Mucosa of rectum (tissue), 2 donors: ENCODE measurements around the gene ASPDH.

Experiments used
- H3K27ac ChIP-seq, 2 donors: one replicate each; pipeline ENCODE4 v1.7.0; 2013; ENCODE audit warnings: inconsistent platforms in 2 of 2, low read depth in 2 of 2, low read length in 2 of 2
- H3K27me3 ChIP-seq, 2 donors: one replicate each; pipeline ENCODE4 v1.7.0; 2013; ENCODE audit warnings: low read length in 2 of 2; ENCODE audit not compliant: control insufficient read depth in 2 of 2, insufficient read depth in 2 of 2
- H3K36me3 ChIP-seq, 2 donors: one replicate each; pipeline ENCODE4 v1.7.0; 2013; ENCODE audit warnings: low read length in 2 of 2; ENCODE audit not compliant: control insufficient read depth in 2 of 2, insufficient read depth in 2 of 2
- H3K4me1 ChIP-seq, 2 donors: one replicate each; pipeline ENCODE4 v1.7.0; 2013; ENCODE audit warnings: low read length in 2 of 2, mild to moderate bottlenecking in 1 of 2; ENCODE audit not compliant: control insufficient read depth in 2 of 2, insufficient read depth in 2 of 2
- H3K4me3 ChIP-seq, 2 donors: one replicate each; pipeline ENCODE4 v1.7.0; 2013; ENCODE audit warnings: low read length in 2 of 2
- H3K9ac ChIP-seq, 2 donors: one replicate each; pipeline ENCODE4 v1.7.0; 2013; ENCODE audit warnings: low read length in 2 of 2, low read depth in 1 of 2, mild to moderate bottlenecking in 1 of 2
- H3K9me3 ChIP-seq, 2 donors: one replicate each; pipeline ENCODE4 v1.7.0; 2013; ENCODE audit warnings: low read length in 2 of 2; ENCODE audit not compliant: control insufficient read depth in 2 of 2
- donor health status: healthy.
- donor health status: Normal muscosa, but diverticular disease.

ASPDH gene

DNA sequence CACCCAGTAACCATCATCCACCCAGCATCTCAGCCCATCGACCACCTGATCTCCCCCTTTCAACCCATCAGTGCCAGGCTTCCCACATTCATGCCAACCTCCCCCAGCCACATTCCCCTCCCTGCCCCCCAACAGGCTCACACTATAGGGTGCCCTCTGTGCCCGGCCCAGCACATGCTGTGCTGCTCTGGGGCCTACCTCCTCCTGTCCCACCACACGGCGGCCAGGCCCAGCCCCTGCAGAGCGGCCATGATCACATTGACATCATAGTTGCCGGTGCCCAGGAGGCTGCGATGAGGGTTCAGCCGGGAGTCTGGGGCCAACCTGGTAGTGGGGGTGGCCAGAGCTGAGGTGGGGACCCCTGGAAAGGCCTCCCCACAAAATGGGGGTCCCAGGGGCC is 6.3 kb downstream of the ASPDH start:
- H3K9ac ChIP-seq, result no peak overlapping the region
- H3K27ac ChIP-seq, result no peak overlapping the region
- no peaks in the 10 kb centered on the region for H3K9me3 ChIP-seq
- peaks cover 0 to 2% of the 10 kb centered on the region in 2 donors for H3K36me3 ChIP-seq
- no peak overlapping the region for H3K4me3 ChIP-seq
- no peaks in the 10 kb centered on the region for H3K27me3 ChIP-seq
- peaks cover 5 to 9% of the 10 kb centered on the region in 2 donors for H3K4me1 ChIP-seq

DNA sequence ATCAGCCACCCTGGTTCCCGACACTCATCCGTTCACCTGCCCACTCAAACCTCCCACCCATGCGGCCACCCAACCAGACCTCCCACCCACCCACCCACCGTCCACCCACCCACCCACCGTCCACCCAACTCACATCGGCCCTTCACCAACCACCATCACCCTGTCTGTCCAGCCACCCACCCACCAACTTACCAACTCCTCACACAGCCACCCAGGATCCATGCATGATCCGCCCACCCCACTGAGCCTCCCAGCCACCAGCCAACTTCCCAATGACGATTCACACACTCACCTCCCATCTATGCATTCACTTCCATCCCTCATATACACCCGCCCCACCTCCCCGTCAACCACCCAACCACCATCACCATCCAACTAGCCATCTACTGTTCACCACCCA is 7.0 kb downstream of the ASPDH start:
- peaks cover 5 to 9% of the 10 kb centered on the region in 2 donors for H3K4me1 ChIP-seq
- H3K27me3 ChIP-seq, result no peaks in the 10 kb centered on the region
- no peak overlapping the region for H3K4me3 ChIP-seq
- H3K9me3 ChIP-seq, result no peaks in the 10 kb centered on the region
- H3K9ac ChIP-seq, result no peak overlapping the region
- no peak overlapping the region for H3K27ac ChIP-seq
- H3K36me3 ChIP-seq, result peaks cover 0 to 2% of the 10 kb centered on the region in 2 donors

DNA sequence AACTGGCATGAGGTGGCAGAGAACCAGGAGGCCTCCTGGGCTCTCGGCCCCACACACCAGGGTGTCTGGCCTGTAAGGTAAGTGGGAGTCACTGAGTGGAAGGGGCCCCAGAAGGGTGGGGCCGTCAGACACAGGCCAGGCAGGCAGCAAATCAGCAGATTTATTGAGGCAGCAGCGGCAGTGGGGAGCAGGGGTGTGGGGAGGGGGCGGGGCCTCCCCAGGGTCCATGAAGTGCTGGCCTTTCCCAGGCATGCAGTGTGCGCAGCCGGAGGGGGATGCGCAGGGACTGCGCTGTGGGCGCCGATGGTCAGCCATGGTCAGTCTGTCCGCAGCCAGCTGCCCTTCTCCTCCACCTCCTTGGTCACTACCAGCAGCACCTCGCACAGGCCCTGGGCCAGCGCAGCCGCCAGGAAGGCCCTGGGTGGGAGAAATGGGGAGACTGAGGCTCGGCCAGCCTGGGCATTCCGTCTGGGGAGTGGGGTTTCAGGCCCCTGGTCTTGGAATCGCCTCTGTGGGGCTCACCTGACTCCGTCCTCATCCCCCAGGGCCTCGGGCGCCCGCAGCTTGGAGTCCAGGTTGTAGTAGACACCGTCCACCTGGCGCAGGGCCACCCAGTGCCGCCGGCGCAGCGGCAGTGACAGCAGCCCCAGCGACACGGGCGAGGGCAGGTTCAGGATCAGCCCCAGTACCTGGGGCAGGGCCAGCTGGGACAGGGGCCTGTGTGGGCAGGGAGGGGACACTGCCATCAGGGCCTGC is 7.7 kb downstream of the ASPDH start:
- H3K4me3 ChIP-seq, result no peak overlapping the region
- H3K36me3 ChIP-seq, result peaks cover 0 to 2% of the 10 kb centered on the region in 2 donors
- no peak overlapping the region for H3K9ac ChIP-seq
- H3K4me1 ChIP-seq, result peaks cover 5 to 10% of the 10 kb centered on the region in 2 donors
- H3K27me3 ChIP-seq, result no peaks in the 10 kb centered on the region
- H3K9me3 ChIP-seq, result no peaks in the 10 kb centered on the region
- no peak overlapping the region for H3K27ac ChIP-seq

DNA sequence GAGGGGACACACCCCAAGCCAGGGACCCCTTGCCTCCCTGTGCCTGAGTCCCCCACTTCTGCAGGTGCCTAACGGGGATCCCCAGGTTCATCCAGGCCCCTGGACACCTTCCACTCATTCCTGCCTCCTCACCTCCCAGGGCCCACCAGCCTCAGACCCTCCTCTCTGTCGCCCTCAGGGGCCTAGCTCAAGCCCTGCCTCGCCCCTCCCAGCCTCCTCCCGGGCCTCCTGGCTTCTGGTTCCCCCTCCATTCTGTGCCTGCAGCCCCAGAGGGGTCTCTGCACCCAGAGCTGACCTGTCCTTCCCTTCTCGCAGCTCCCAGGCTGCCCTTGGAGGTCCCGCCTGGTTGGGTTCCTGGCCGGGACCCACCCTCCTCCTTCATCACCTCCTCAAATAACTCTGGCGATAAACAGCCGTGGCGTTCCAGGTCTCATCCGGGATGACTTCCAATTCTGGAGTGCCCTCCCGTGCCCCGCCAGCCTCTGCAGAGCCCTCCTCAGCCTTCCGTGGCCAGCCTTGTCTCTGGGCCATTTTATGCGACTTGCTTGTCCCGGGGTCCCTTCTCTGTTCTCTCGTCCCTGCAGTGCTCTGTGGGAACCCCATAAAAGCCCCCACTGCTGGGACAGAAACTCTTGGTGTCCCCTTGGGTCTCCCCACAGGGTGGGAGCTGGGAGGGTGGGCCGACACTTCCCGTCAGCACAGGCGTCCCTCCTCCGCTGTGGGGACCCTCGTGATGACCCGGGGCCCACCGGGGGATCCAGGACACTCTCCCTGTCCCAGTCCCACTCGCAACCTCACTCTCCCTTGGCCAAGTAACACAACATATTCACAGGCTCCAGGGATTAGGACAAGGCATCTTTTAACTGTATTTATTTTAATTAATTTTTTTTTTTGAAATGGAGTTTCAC is 11.9 kb downstream of the ASPDH start:
- Histone ChIP-seq H3K9ac (no peak overlapping the region), H3K4me1 (peaks cover 0 to 4% of the 10 kb centered on the region in 2 donors), H3K27me3 (no peaks in the 10 kb centered on the region), H3K27ac (no peak overlapping the region), H3K36me3 (peaks cover 0 to 2% of the 10 kb centered on the region in 2 donors), H3K9me3 (no peaks in the 10 kb centered on the region), H3K4me3 (no peak overlapping the region)

DNA sequence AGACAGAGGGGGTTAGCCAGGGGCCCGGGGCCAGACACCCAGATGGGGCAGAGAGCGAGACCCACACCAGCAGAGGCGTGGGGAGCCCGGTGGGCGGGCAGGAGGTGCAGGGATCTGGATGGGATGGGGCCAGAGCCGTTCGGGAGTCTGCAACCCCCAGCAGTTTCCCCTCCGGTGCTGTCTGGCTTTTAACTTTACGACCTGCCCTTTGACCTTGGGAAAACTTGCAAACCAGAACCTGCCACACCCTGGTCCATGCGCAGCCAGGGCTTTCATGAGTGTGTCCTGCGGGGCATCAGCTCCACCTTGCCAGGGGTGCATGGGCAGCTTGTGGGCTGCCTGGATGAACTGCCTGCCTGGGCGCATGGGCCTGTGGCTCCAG is 12.5 kb downstream of the ASPDH start:
- Histone ChIP-seq H3K27ac (no peak overlapping the region), H3K9ac (no peak overlapping the region), H3K4me3 (no peak overlapping the region), H3K9me3 (no peaks in the 10 kb centered on the region), H3K27me3 (no peaks in the 10 kb centered on the region), H3K36me3 (no peaks in the 10 kb centered on the region), H3K4me1 (peaks cover 0 to 4% of the 10 kb centered on the region in 2 donors)

DNA sequence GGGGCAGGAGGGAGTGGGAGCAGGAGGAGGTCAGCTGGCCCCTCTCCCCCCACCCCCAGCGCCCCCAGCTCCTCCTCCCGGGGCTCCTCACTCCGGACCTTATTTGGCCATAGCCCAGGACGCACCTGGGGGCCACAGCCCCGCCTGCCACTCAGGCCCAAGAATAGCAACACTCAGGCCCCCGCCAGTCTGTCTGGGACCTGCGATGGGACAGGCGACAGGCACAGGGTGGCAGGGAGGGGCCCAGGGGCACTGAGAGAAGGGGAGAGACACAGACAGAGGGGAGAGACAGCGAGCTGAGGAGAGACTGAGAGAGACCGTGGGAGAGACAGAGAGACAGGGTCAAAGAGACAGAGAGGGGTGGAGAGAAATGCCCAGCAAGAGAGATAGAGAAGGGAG is 13.0 kb downstream of the ASPDH start:
- Histone ChIP-seq H3K9ac (no peak overlapping the region), H3K4me1 (peaks cover 0 to 4% of the 10 kb centered on the region in 2 donors), H3K9me3 (no peaks in the 10 kb centered on the region), H3K27ac (no peak overlapping the region), H3K27me3 (no peaks in the 10 kb centered on the region), H3K4me3 (no peak overlapping the region), H3K36me3 (no peaks in the 10 kb centered on the region)

DNA sequence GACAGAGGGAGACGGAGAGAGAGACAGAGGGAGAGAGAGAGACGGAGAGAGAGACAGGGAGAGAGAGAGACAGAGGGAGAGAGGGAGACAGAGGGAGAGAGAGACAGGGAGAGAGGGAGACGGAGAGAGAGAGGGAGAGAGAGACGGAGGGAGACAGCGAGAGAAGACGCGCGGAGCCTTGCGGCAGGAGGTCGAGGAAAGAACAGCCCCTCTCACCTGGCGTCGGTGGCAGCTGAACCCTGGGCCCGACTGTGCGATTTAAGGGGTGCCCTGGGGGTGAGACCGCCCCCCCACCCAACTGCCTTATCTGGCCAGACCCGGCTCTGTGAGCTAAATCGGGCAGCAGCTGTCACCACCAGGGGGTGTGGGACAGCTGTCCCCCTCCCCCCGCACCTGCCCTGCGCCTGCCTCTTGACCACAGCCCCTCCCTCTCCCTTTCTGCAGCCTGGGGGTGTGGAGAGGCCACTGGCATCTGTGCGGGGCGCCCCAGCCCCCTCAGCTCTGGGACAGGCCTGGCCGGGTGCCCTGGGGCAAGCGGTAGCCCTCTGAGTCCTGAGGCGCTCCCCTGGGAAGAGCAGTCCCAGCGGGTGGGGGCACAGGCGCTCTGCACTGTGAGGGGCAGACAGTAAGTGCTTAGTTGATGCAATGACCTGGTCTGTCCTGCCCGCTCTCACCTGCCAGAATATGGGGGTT is 13.5 kb downstream of the ASPDH start:
- Histone ChIP-seq H3K4me1 (peaks cover 0 to 4% of the 10 kb centered on the region in 2 donors), H3K9me3 (no peaks in the 10 kb centered on the region), H3K9ac (no peak overlapping the region), H3K27ac (no peak overlapping the region), H3K4me3 (no peak overlapping the region), H3K27me3 (no peaks in the 10 kb centered on the region), H3K36me3 (no peaks in the 10 kb centered on the region)

DNA sequence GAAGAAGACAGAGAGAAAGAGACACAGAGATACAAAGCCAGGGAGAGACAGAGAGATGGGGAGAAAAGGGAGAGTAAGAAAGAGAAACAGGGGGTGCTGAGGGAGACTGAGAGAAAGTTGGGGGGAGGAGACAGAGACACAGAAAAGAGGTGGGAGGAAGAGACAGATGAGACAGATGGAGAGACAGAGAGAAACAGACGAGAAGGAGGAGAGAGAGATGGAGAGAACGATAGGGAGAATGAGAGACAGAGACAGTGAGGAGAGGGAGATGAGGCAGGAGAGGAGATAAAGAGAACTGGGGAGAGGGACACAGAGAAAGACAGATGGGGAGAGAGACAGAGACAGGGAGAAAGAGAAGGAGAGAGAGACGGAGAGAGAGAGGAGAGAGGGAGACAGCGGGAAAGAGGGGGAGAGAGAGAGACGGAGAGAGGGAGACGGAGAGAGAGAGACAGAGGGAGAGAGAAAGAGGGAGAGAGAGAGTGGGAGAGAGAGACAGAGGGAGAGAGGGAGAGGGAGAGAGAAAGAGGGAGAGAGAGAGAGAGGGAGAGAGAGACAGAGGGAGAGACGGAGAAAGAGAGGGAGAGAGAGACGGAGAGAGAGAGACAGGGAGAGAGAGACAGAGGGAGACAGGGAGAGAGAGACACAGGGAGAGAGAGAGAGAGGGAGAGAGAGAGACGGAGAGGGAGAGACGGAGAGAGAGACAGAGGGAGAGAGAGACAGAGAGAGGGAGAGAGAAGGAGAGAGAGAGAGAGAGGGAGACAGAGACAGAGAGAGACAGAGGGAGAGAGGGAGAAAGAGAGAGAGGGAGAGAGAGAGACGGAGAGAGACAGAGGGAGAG is 15.3 kb downstream of the ASPDH start:
- Histone ChIP-seq H3K4me3 (no peak overlapping the region), H3K9me3 (no peaks in the 10 kb centered on the region), H3K9ac (no peak overlapping the region), H3K4me1 (peaks cover 0 to 4% of the 10 kb centered on the region in 2 donors), H3K27ac (no peak overlapping the region), H3K27me3 (no peaks in the 10 kb centered on the region), H3K36me3 (no peaks in the 10 kb centered on the region)

DNA sequence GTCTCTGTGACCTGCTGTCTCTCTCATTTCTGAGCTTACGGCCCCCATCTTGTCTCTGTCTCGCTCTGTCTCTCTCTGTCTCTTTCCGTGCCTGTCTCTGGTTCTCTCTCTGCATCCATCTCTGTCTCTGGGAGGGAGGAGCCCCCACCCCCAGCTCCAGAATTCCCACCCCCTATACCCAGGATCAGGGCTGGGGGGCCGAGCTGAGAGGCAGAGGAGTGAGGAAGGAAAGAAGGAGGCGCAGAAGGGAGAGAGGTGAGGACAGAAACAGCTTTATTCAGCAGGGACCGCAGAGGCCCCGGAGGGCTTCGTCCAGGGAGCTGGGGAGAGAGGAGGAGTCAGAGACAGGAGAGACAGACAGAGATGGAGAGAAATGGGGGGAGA is 16.7 kb downstream of the ASPDH start:
- Histone ChIP-seq H3K9me3 (no peaks in the 10 kb centered on the region), H3K27me3 (no peaks in the 10 kb centered on the region), H3K27ac (no peak overlapping the region), H3K36me3 (no peaks in the 10 kb centered on the region), H3K4me1 (peaks cover 0 to 4% of the 10 kb centered on the region in 2 donors), H3K9ac (no peak overlapping the region), H3K4me3 (no peak overlapping the region)
